GM18858 (cell line): Measurements from ENCODE around the gene TRAPPC14.
"Not testable (repeated sequence)": the region's sequence is repeated elsewhere in the genome, so short reads cannot be mapped to it uniquely, and the experiment has no call there.

Experiments
- ATAC-seq: cut with Tn5 transposase; IDR thresholded peaks from one replicate; pipeline ENCODE4 v1.9.1; 2021; ENCODE audit not compliant: unreplicated experiment

TRAPPC14 gene

DNA sequence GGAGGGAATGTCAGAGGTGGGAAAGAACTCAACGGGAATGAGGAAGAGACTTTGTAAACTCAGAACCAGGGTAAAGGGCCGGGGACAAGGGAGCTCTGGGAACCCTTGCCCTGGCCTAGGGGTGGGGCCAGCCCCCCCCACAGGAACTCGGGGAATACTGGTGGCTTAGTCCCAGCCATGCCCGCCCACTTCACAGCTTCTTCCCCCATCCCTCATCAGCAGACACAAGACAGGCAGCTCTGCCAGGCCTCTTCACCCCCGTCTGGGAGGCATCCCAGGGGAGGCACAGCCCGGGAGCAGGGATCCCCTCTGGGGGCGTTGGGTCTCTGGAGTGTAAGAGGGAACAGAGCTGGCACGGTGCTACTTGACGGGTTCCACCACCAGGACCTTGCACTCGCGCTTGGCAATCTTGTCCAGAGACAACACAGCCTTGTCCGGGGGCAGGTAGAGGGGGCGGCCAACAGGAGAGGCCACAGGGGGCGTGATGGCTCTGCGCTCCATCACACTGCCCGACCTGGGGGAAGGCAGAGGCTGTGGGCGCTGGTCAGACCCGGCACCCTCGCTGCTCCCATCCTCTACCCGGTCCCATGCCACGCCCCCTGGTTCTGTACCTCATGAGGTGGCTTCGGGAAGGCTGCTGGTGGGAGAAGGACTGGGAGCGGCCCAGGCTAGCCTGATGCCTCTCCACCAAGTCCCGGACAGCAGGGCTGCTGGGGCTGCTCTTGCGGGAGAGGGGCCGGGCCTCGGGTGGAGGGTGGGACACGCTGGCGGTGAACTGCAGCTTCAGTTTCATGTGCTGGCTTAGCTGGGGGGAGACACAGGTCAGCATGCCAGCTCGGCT, 3.7 kb downstream of the TRAPPC14 start:
- ATAC-seq, result no peak

- no peak for ATAC-seq
Measured at GRCh38 chr7:100153708-100154535, 4.6 kb downstream of the TRAPPC14 start.

GRCh38 chr7:100152937-100153666, 5.4 kb downstream of the TRAPPC14 start:
- no peak for ATAC-seq

- no peak for ATAC-seq
Measured at GRCh38 chr7:100152404-100152803, 6.1 kb downstream of the TRAPPC14 start.

DNA sequence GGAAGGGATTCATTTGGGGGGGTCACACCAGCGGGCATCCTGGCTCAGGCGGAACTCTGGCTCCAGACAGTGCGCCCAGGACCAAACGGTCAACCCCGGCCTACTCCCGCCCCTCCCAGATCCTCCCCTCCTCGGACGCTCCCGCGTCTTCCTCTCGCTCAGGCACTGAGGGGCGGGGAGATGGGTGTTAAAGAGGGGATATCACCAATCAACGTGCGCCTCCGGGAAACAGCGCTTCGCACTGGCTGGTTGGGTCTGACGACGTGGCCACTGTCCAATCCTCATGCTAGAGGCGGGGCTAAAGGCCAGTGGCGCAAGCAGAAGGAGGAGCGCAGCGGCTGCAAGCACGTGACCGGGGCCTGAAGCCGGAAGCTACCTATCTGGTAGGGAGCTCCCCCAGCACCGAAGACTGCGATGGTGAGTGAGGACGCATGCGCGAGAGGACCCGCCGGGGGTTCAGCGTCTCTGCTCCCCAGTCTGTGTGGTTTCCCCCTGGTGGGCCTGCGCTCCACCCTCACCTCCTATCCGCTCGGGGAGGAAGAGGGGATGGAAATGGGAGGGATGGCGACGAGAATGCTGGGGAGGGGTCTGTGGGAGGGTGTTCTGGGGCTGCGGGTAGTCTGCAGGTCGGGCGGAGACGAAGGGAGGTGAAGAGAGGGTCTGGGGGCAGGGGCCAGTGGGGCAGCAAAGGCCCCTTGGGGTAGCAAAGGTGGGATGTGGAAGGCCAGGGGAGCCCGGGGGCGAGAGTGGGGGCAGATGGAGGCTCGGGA, 9.8 kb downstream of the TRAPPC14 start, which contains the start of gene LAMTOR4:
LAMTOR4 (plus strand) TSS at position 360 of the 770 bp plus-strand sequence; CDS start at position 415, 55 bp downstream.
- ATAC-seq, result peak; percentile 92

GRCh38 chr7:100148225-100148558, 10.3 kb downstream of the TRAPPC14 start:
- ATAC-seq, result no peak

GRCh38 chr7:100147278-100147677, 11.2 kb downstream of the TRAPPC14 start:
- ATAC-seq, result no peak

- not testable (repeated sequence) for ATAC-seq
Measured at GRCh38 chr7:100146350-100146749, 12.2 kb downstream of the TRAPPC14 start.

- no peak for ATAC-seq
Measured at GRCh38 chr7:100142461-100142860, 16.1 kb downstream of the TRAPPC14 start.

GRCh38 chr7:100141555-100141949, 17.0 kb downstream of the TRAPPC14 start:
- no peak for ATAC-seq

- ATAC-seq, result no peak
Measured at GRCh38 chr7:100137851-100138760, 20.4 kb downstream of the TRAPPC14 start.

- no peak for ATAC-seq
Measured at GRCh38 chr7:100132697-100133151, 25.8 kb downstream of the TRAPPC14 start.

DNA sequence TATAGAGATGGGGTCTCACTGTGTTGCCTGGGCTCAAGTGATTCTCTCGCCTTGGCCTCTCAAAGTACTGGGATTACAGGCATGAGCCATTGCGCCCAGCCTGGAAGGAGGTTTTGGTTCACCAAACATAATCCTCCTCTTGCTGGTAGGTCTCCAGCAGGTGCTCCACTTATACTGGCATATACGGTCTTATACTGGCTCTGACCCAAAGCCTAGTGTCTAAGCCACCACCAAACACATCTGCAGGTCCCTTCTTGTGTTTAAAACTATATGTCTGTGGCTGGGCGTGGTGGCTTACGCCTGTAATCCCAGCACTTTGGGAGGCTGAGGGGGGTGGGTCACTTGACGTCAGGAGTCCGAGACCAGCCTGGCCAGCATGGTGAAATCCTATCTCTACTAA, 26.4 kb downstream of the TRAPPC14 start:
- ATAC-seq, result no peak

DNA sequence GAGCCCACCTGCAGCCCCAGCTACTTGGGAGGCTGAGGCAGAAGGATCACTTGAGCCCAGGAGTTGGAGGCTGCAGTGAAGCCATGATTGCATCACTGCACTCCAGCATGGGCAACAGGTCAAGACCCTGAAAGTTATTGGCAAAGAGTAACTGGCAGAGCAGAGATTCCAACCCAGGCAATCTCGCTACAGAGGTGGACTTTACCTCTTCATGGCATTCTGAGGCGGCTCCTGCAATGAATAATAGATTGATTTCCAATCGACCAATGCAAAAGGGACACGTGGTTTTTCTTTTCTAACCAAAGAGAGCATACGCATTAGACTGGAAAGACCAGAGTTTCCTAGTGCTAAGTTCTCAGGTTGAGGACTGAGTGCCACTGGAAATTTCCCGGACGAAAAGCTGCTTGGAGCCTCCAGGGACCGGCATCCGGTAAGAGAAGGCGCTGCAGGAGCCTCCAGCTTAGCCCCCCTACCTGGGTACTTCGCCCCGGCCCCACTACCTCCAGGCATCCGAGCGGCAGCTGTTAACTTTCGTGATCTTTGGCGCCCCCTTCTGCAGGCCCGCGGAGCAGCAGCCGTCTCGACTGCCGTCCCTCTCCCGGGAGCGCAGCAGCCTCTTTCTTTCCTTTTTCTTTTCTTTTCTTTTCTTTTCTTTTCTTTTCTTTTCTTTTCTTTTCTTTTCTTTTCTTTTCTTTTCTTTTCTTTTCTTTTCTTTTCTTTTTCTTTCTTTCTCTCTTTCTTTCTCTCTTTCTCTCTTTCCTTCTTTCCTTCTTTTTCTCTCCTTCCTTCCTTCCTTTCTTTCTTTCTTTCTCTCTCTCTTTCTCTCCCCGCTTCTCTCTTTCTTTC, 27.7 kb downstream of the TRAPPC14 start:
- ATAC-seq, result no peak

- not testable (repeated sequence) for ATAC-seq
Measured at GRCh38 chr7:100130220-100130607, 28.3 kb downstream of the TRAPPC14 start.

DNA sequence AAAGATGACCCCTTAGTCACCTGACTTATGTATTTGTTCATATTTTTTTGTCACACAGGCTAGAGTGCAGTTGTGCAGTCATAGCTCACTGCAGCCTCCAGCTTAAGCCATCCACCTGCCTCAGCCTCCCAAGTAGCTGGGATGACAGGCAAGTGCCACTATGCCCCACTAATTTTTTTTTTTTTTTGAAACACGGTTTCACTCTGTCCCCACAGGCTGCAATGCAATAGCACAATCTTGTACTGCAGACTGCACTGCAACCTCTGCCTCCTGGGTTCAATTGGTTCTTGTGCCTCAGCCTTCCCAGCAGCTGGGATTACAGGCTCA, 29.9 kb downstream of the TRAPPC14 start:
- no peak for ATAC-seq

DNA sequence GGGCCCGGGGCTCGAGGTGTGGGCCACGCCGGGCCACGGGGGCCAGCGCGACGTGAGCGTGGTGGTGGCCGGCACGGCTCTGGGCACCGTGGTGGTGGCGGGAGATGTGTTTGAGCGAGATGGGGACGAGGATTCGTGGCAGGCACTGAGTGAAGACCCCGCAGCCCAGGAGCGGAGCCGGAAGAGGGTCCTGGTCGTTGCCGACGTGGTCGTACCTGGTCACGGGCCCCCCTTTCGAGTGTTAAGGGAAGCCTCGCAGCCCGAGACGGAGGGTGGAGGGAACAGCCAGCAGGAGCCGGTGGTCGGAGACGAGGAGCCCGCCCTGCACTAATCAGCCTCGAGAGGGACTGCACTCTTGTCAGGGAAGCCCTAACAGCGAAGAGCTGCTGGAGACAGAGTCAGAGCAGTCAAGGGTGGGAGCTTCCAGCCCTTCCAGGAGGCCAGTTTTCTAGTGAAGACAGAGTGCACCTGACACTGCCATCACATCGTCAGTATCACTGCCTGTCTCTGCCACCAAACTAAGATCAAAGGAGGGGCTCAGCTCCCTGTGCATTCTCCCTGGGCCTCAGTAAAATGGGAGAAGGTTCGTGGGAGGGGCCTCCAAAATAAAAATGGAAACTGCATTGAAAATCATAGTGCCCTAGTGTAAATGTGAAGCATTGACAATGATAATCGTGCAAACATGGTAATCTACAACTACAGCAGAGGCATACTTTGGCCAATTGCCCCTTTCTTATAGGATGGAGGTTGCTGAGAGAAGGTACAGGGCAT, 30.5 kb downstream of the TRAPPC14 start:
- ATAC-seq, result no peak
